Memory B cell (primary cell): ENCODE results near the gene UNC13C.
"Not testable (repeated sequence)": the region's sequence is repeated elsewhere in the genome, so short reads cannot be mapped to it uniquely, and the experiment has no call there.

ENCODE experiments used
- ATAC-seq: fragments of 150-1000 bp; cut with Tn5 transposase; 2 replicates; pipeline ENCODE4 v1.10.0; 2021; ENCODE audit warnings: low read depth, mild to moderate bottlenecking, moderate library complexity
- DNase-seq, 2 donors: peaks; one replicate each; pipeline ENCODE4 v3.0.0; 2022; ENCODE audit warnings: low spot score in 2 of 2
- H3K27ac Mint-ChIP-seq: one replicate; pipeline ENCODE4 v1.8.0; 2022; ENCODE audit warnings: mild to moderate bottlenecking, moderate library complexity, mixed read lengths
- H3K27me3 Mint-ChIP-seq: one replicate; pipeline ENCODE4 v1.8.0; 2022; ENCODE audit warnings: mixed read lengths
- H3K36me3 Mint-ChIP-seq: one replicate; pipeline ENCODE4 v1.8.0; 2022; ENCODE audit warnings: mild to moderate bottlenecking, mixed read lengths
- H3K4me1 Mint-ChIP-seq: one replicate; pipeline ENCODE4 v1.8.0; 2022; ENCODE audit warnings: mixed read lengths
- H3K4me3 Mint-ChIP-seq: one replicate; pipeline ENCODE4 v1.8.0; 2022; ENCODE audit warnings: mild to moderate bottlenecking, moderate library complexity, mixed read lengths
- H3K9me3 Mint-ChIP-seq: one replicate; pipeline ENCODE4 v1.8.0; 2022; ENCODE audit warnings: mixed read lengths

Gene UNC13C

GRCh38 chr15:53978253-53978906 is at the start of gene UNC13C:
Gene UNC13C (plus strand): TSS chr15:53978441. CDS start chr15:54012904, 34,463 bp downstream.
- Mint-ChIP-seq H3K36me3 (no peaks in the 10 kb centered on the region), H3K4me1 (no peaks in the 10 kb centered on the region), H3K9me3 (no peaks in the 10 kb centered on the region), H3K27me3 (no peaks in the 10 kb centered on the region), H3K4me3 (no peak within 1 kb of the TSS), H3K27ac (no peak within 1 kb of the TSS)
- ATAC-seq (no peak), DNase-seq (no peak)

- Mint-ChIP-seq H3K36me3 (no peaks in the 10 kb centered on the region), H3K4me3 (no peak overlapping the region), H3K27me3 (no peaks in the 10 kb centered on the region), H3K9me3 (peaks cover 21% of the 10 kb centered on the region), H3K4me1 (no peaks in the 10 kb centered on the region), H3K27ac (no peak overlapping the region)
- DNase-seq (no peak), ATAC-seq (no peak)
Observed at GRCh38 chr15:53936137-53936536, 42.1 kb upstream of the UNC13C start.

GRCh38 chr15:53937632-53938031 is 40.6 kb upstream of the UNC13C start:
- H3K36me3 Mint-ChIP-seq, H3K27ac Mint-ChIP-seq, H3K27me3 Mint-ChIP-seq, DNase-seq, ATAC-seq, H3K4me3 Mint-ChIP-seq, H3K4me1 Mint-ChIP-seq: not testable (repeated sequence)
- peaks cover 20% of the 10 kb centered on the region for H3K9me3 Mint-ChIP-seq

GRCh38 chr15:53950572-53950971 is 27.7 kb upstream of the UNC13C start:
- no peak for DNase-seq
- Mint-ChIP-seq H3K36me3 (no peaks in the 10 kb centered on the region), H3K4me3 (no peak overlapping the region), H3K27me3 (no peaks in the 10 kb centered on the region), H3K9me3 (peaks cover 3% of the 10 kb centered on the region), H3K4me1 (no peaks in the 10 kb centered on the region), H3K27ac (no peak overlapping the region)
- no peak for ATAC-seq

- Mint-ChIP-seq H3K9me3 (peaks cover 1% of the 10 kb centered on the region), H3K27ac (no peak overlapping the region), H3K36me3 (no peaks in the 10 kb centered on the region), H3K27me3 (no peaks in the 10 kb centered on the region), H3K4me1 (no peaks in the 10 kb centered on the region), H3K4me3 (no peak overlapping the region)
- DNase-seq (no peak), ATAC-seq (no peak)
Observed at GRCh38 chr15:53955396-53955795, 22.8 kb upstream of the UNC13C start.

GRCh38 chr15:53962646-53963561 is 15.3 kb upstream of the UNC13C start:
- Mint-ChIP-seq H3K4me1 (no peaks in the 10 kb centered on the region), H3K36me3 (no peaks in the 10 kb centered on the region), H3K9me3 (no peaks in the 10 kb centered on the region), H3K27me3 (no peaks in the 10 kb centered on the region), H3K4me3 (no peak overlapping the region), H3K27ac (no peak overlapping the region)
- no peak for ATAC-seq
- no peak for DNase-seq

- H3K27me3 Mint-ChIP-seq = no peaks in the 10 kb centered on the region
Observed at GRCh38 chr15:53963801-53964200, 14.4 kb upstream of the UNC13C start.

GRCh38 chr15:53974121-53974520 is 4.1 kb upstream of the UNC13C start:
- Mint-ChIP-seq H3K27me3 (no peaks in the 10 kb centered on the region), H3K36me3 (no peaks in the 10 kb centered on the region), H3K4me1 (no peaks in the 10 kb centered on the region), H3K4me3 (no peak overlapping the region), H3K9me3 (no peaks in the 10 kb centered on the region), H3K27ac (no peak overlapping the region)
- ATAC-seq (no peak), DNase-seq (no peak)

More at GRCh38 chr15:53963801-53964200, 14.4 kb upstream of the UNC13C start:
- Mint-ChIP-seq H3K36me3 (no peaks in the 10 kb centered on the region), H3K27ac (no peak overlapping the region), H3K4me1 (no peaks in the 10 kb centered on the region), H3K4me3 (no peak overlapping the region), H3K9me3 (no peaks in the 10 kb centered on the region)
- DNase-seq (no peak), ATAC-seq (no peak)

- Mint-ChIP-seq H3K36me3 (no peaks in the 10 kb centered on the region), H3K27me3 (no peaks in the 10 kb centered on the region), H3K4me1 (no peaks in the 10 kb centered on the region), H3K27ac (no peak overlapping the region), H3K4me3 (no peak overlapping the region), H3K9me3 (no peaks in the 10 kb centered on the region)
- DNase-seq (no peak), ATAC-seq (no peak)
Observed at GRCh38 chr15:53974813-53975212, 3.4 kb upstream of the UNC13C start.

GRCh38 chr15:53976844-53977392 is 1.3 kb upstream of the UNC13C start:
- Mint-ChIP-seq H3K9me3 (no peaks in the 10 kb centered on the region), H3K27ac (no peak overlapping the region), H3K36me3 (no peaks in the 10 kb centered on the region), H3K4me1 (no peaks in the 10 kb centered on the region), H3K4me3 (no peak overlapping the region), H3K27me3 (no peaks in the 10 kb centered on the region)
- DNase-seq (no peak), ATAC-seq (no peak)

- Mint-ChIP-seq H3K27me3 (no peaks in the 10 kb centered on the region), H3K27ac (no peak overlapping the region), H3K4me1 (no peaks in the 10 kb centered on the region), H3K4me3 (no peak overlapping the region), H3K9me3 (peaks cover 3% of the 10 kb centered on the region), H3K36me3 (no peaks in the 10 kb centered on the region)
- DNase-seq (no peak), ATAC-seq (no peak)
Observed at GRCh38 chr15:53979051-53979788, 979 bp downstream of the UNC13C start.

GRCh38 chr15:53980021-53980420 is 1.8 kb downstream of the UNC13C start:
- no peak for ATAC-seq
- H3K9me3 Mint-ChIP-seq = peaks cover 3% of the 10 kb centered on the region
- no peaks in the 10 kb centered on the region for H3K27me3 Mint-ChIP-seq
- H3K4me3 Mint-ChIP-seq = no peak overlapping the region
- DNase-seq = no peak
- no peaks in the 10 kb centered on the region for H3K4me1 Mint-ChIP-seq
- H3K36me3 Mint-ChIP-seq = no peaks in the 10 kb centered on the region
- H3K27ac Mint-ChIP-seq = no peak overlapping the region

- DNase-seq (no peak), ATAC-seq (no peak)
- Mint-ChIP-seq H3K27me3 (no peaks in the 10 kb centered on the region), H3K4me3 (no peak overlapping the region), H3K27ac (no peak overlapping the region), H3K9me3 (peaks cover 3% of the 10 kb centered on the region), H3K36me3 (no peaks in the 10 kb centered on the region), H3K4me1 (no peaks in the 10 kb centered on the region)
Observed at GRCh38 chr15:53982071-53982680, 3.9 kb downstream of the UNC13C start.
